ENCODE data around the gene TMEM115.

DNA sequence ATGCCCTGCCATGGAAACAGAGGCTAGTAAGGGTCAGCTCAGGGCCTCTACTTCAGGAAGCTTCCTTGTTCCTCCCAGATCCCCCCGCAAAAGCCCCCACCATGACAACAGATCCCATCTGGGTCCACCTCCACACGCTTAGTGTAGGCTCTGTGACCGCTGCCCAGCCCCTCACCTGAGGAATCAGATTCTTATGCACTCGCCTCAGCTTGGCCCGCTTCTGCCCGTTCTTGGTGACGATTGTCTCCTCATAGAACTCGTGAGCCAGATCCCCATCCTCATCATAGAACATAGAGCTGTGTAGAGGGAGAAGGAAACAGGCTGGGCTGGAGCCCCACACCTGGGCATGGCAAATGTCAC, 33.2 kb downstream of the TMEM115 start:
- TF ChIP-seq, protein P1, sequence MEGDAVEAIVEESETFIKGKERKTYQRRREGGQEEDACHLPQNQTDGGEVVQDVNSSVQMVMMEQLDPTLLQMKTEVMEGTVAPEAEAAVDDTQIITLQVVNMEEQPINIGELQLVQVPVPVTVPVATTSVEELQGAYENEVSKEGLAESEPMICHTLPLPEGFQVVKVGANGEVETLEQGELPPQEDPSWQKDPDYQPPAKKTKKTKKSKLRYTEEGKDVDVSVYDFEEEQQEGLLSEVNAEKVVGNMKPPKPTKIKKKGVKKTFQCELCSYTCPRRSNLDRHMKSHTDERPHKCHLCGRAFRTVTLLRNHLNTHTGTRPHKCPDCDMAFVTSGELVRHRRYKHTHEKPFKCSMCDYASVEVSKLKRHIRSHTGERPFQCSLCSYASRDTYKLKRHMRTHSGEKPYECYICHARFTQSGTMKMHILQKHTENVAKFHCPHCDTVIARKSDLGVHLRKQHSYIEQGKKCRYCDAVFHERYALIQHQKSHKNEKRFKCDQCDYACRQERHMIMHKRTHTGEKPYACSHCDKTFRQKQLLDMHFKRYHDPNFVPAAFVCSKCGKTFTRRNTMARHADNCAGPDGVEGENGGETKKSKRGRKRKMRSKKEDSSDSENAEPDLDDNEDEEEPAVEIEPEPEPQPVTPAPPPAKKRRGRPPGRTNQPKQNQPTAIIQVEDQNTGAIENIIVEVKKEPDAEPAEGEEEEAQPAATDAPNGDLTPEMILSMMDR (conservative IDR thresholded peaks at IDR 0.05), result no peak
- no peak for TF ChIP-seq ZFX (IDR thresholded peaks at IDR 0.05)
